ENCODE results near the gene NUMA1.

Gene NUMA1

DNA sequence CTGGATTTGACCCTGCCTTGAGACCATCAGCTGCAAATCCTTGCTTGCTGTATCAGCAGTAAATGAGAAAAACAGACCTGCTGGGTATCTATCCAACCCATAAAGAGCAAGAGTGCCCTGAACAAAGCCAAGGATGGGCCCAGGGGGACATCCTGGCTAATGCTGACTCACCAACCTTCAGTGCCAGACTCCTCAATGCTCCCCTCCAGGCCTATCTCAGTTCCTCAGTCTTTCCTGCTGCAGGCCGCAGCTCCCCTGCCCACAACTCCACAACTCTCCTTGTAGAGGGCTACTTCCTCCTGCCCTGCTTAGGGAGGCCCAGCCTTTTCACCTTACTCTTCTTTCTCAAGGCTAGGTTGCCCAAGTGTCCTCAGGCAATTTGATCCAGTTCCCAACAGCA lies 20.1 kb upstream of the NUMA1 start:
- DNase-seq (ENCODE audit: low read depth in 2 of 2): no peak

DNA sequence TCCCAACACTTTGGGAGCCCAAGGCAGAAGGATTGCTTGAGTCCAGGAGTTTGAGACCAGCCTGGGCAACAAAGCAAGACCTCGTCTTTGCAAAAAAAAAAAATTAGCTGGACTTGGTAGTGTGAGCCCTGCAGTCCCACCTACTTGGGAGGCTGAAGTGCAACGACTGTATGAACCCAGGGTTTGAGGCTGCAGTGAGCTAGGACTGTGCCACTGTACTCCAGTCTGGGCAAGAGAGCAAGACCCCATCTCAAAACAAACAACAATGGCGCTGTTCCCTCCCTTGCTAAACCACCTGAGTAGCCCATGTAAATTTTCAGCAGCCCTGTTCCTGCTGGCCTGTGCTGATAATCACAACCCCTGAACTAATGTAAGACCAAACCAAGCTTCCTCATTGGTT lies 19.7 kb upstream of the NUMA1 start:
- no peak for DNase-seq (ENCODE audit: low read depth in 2 of 2)

DNA sequence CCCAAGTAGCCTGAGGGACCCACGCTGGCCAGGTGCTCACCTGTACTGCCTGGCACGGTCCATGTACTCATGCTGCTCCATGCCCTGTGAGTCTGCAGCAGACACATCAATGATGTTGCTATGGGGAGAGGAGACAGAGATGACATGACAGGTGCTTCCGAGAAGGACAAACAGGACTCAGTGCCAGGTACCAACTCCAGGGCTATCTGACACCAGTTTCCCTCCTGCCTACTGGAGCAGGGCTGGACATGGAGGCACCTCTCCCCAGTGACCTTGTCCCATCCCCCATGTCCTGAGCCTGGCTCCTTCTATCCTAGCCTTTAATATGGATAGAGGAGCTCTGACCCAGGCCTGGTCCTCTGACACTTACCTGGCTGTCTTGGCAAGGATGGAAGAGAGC lies 18.4 kb upstream of the NUMA1 start:
- DNase-seq (ENCODE audit: low read depth in 2 of 2): no peak

- peak in 1 of 2 donors; percentile 49 for DNase-seq (ENCODE audit: low read depth in 2 of 2)
Measured at GRCh38 chr11:72091292-72091691, 10.9 kb upstream of the NUMA1 start.

GRCh38 chr11:72088076-72088808 lies 7.9 kb upstream of the NUMA1 start:
- DNase-seq (ENCODE audit: low read depth in 2 of 2): no peak

GRCh38 chr11:72085621-72086351 lies 5.4 kb upstream of the NUMA1 start:
- DNase-seq (ENCODE audit: low read depth in 2 of 2): no peak

DNA sequence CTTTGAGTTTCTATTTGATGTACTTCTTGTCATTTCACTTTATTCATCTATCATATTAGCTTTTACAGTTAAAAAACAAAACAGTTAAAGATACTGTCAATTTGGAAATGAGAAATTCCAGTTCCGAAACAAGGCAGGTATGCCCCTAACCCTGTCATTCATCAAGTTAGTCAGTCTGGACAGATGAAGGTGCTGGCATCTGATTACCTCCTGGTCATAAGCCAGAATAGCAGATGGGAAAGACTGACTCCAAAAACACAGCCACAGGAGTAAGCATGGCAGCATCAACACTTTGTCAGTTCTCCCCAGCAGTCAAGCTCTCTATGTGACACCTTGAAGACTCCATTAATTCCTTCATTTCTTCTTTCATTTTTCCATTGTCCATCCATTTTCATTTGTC lies 4.6 kb upstream of the NUMA1 start:
- DNase-seq (ENCODE audit: low read depth in 2 of 2): no peak

DNA sequence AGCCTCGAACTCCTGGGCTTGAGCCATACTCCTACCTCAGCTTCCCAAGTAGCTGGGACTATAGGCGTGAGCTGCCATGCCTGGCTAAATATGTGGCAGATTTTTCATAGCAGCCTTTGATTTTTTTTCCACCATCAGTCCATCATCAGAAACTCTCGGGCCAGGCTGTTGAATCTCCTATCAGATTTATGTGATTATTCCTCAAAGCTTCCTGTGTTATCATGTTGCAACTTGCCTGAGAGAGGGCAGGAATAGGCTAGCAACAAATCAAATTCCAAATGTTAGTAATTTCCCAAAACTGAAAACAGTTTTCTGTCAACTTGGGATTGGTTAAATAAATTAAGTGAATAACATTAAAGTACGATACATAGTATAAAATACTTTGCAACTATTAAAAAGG lies 3.7 kb upstream of the NUMA1 start:
- no peak for DNase-seq (ENCODE audit: low read depth in 2 of 2)

GRCh38 chr11:72083414-72083813 lies 3.1 kb upstream of the NUMA1 start:
- no peak for DNase-seq (ENCODE audit: low read depth in 2 of 2)

- no peak for DNase-seq (ENCODE audit: low read depth in 2 of 2)
Measured at GRCh38 chr11:72081821-72082453, 1.6 kb upstream of the NUMA1 start.

- DNase-seq (ENCODE audit: low read depth in 2 of 2): no peak
Measured at GRCh38 chr11:72081184-72081644, 872 bp upstream of the NUMA1 start.

DNA sequence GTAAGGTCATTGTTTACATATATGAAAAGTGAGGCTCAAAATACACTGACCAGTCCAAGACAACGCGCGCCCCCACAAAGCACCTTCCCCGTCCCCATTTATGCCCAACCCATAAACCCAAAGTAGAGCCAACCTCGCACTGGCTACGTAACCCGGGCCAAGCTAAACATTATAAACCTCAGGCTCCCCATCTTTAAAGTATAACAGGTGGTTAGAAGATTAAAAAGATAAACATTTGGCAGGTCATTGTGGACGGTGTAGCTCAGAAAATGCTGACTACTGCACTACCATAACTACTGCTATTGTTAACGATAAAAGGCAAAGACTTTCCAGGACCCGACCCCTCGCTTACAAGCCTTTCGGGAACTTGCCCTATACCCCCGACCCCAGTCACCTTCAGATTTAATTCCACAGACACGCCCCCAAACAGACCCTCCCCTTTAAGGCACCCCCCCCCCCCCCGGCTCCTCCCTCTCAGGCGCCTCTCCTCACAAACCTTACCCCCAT lies 470 bp downstream of the NUMA1 start:
- DNase-seq (ENCODE audit: low read depth in 2 of 2): no peak

GRCh38 chr11:72078477-72078876 lies 1.9 kb downstream of the NUMA1 start:
- no peak for DNase-seq (ENCODE audit: low read depth in 2 of 2)

GRCh38 chr11:72075756-72076155 lies 4.6 kb downstream of the NUMA1 start:
- DNase-seq (ENCODE audit: low read depth in 2 of 2): no peak

GRCh38 chr11:72075109-72075508 lies 5.2 kb downstream of the NUMA1 start:
- no peak for DNase-seq (ENCODE audit: low read depth in 2 of 2)

DNA sequence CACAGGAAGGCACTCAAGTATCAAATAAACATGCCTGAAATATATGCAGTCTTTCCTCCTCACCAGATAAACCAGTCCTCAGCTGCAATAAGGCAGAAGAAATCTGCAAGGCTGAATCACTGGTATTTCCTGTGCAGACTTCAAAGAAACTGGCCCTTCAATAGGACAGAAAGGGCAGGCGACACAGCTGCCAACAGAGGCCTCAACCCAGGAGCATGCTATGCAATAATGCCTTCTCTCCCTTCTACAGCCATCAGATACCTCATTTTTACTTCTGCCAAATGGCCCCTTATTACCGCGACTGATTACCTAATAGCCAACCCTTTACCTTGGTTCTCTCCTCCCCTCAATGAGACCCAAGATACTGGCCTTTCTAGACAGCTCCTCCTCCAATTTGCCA lies 8.0 kb downstream of the NUMA1 start:
- DNase-seq (ENCODE audit: low read depth in 2 of 2): no peak

- DNase-seq (ENCODE audit: low read depth in 2 of 2): no peak
Measured at GRCh38 chr11:72070491-72070890, 9.9 kb downstream of the NUMA1 start.

GRCh38 chr11:72069787-72070251 lies 10.5 kb downstream of the NUMA1 start:
- peak in 1 of 2 donors; percentile 4 for DNase-seq (ENCODE audit: low read depth in 2 of 2)

DNA sequence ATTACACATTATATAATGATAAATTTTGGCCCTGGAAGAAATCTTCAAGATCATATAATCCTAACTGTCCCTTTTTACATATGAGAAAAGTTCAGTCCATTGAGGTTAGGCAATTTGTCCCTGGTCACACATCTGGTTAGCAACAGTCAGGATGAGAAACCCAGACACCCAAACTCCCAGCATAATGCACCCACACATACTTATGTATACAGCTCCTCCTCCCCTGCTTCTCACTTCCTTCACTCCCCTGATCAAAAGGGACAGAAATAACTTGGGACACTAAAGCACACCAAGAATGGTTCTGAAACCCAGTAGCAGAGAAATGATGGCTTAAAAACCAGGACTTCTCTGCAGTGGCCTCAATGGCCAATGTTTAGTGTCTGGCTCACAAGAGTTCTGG lies 11.1 kb downstream of the NUMA1 start:
- no peak for DNase-seq (ENCODE audit: low read depth in 2 of 2)

GRCh38 chr11:72067676-72068075 lies 12.7 kb downstream of the NUMA1 start:
- no peak for DNase-seq (ENCODE audit: low read depth in 2 of 2)

- no peak for DNase-seq (ENCODE audit: low read depth in 2 of 2)
Measured at GRCh38 chr11:72067266-72067665, 13.1 kb downstream of the NUMA1 start.

DNA sequence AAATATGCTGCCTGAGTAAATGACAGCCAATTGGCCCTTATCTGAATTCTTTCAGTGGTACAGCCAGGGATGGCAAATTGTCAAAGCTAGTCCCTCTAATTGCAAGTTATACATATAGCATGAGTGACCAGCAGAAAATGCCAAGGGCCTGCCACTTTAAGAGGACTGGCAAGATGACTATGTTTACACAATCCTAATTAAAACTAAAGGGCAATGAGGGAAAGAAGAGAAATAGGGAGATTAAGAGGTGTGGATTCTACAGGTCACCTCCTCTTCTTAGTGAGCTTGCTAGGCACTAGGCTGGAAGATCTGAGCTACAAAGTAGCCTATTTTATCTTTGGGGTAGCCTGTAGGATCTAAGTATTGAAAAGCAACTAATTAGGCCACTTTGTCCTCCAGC lies 13.5 kb downstream of the NUMA1 start:
- no peak for DNase-seq (ENCODE audit: low read depth in 2 of 2)

Data from stimulated activated CD4-positive, alpha-beta T cell treated with anti-CD3 and anti-CD28 coated beads, Interleukin-4, amount 100 ng/mL, for 48 hours (primary cell).